Vagina (tissue), 2 donors: Measurements from ENCODE around the gene PTGDS. TPM values are rescaled to one million over a fixed set of nuclear protein-coding genes. Genes with fewer than 3 reads are reported as not detected.
A peak's percentile ranks its signal among the peaks of the same experiment; 100 is the strongest.

ENCODE experiments used
- DNase-seq, 2 donors: peaks; one replicate each; pipeline ENCODE4 v3.0.0-alpha.2; 2017; ENCODE audit errors: extremely low spot score in 2 of 2
- H3K27ac ChIP-seq: fragments of 200-600 bp; sonication (generic); one replicate; pipeline ENCODE4 v1.5.1; 2019
- H3K27me3 ChIP-seq: fragments of 200-600 bp; sonication (generic); one replicate; pipeline ENCODE4 v1.5.1; 2019
- H3K36me3 ChIP-seq, 2 donors: fragments of 200-600 bp; sonication (generic); one replicate each; pipeline ENCODE4 v1.5.1; 2017 to 2019
- H3K4me1 ChIP-seq: fragments of 200-600 bp; sonication (generic); one replicate; pipeline ENCODE4 v1.5.1; 2019
- H3K4me3 ChIP-seq, 2 donors: fragments of 200-600 bp; sonication (generic); 1 replicate in 1 of 2; 2 replicates in 1 of 2; pipeline ENCODE4 v1.5.1; 2016 to 2019
- H3K9me3 ChIP-seq: fragments of 200-600 bp; sonication (generic); one replicate; pipeline ENCODE4 v1.5.1; 2019
- CTCF ChIP-seq, 3 experiments: fragments of 450-650 bp in 2 of 3; fragments of 200-600 bp in 1 of 3; sonication (generic) in 1 of 3; IDR thresholded peaks; one replicate each; pipeline ENCODE4 v1.5.1; 2017 to 2019; ENCODE audit warnings: antibody characterized with exemption in 3 of 3, mild to moderate bottlenecking in 2 of 3, moderate library complexity in 2 of 3
- POLR2A ChIP-seq, 2 donors: fragments of 450-650 bp; IDR thresholded peaks; one replicate each; pipeline ENCODE4 v1.6.1; 2017; ENCODE audit warnings: antibody characterized with exemption in 2 of 2, mild to moderate bottlenecking in 2 of 2, moderate library complexity in 2 of 2
- POLR2AphosphoS5 ChIP-seq, 2 donors: sonication (generic); formaldehyde crosslinking; IDR thresholded peaks; one replicate each; pipeline ENCODE4 v1.9.0; 2017; ENCODE audit warnings: antibody characterized with exemption in 2 of 2, mild to moderate bottlenecking in 2 of 2, low read depth in 1 of 2; ENCODE audit not compliant: insufficient read depth in 1 of 2
- intact Hi-C: fragments of 100-400 bp; cut with DNase I; formaldehyde crosslinking; loops from one replicate; pipeline ENCODE4 v1.15.1; 2023
- total RNA-seq: library from RNA; depleted of rRNA; stranded (reverse); fragments of >200 nt; gene quantifications from one replicate; pipeline ENCODE4 v1.2.3, GENCODE V29; 2016

PTGDS gene
- total RNA-seq, 1 donor from 2014 or later = 301 TPM

GRCh38 chr9:137025517-137025966 is 48.2 kb downstream of the PTGDS start:
- no peak for DNase-seq
- H3K4me1 ChIP-seq = peaks cover 40% of the 10 kb centered on the region
- intact Hi-C loops = loop anchor here (5.0 kb wide), 1 partner anchor 83 kb away; the partner anchor contains the start of gene FBXW5
- H3K9me3 ChIP-seq = no peaks in the 10 kb centered on the region
- H3K27me3 ChIP-seq = no peaks in the 10 kb centered on the region
- no peak overlapping the region for H3K4me3 ChIP-seq
- H3K27ac ChIP-seq = no peak overlapping the region
- TF ChIP-seq POLR2A (IDR thresholded peaks at IDR 0.05) = no peak
- TF ChIP-seq CTCF (IDR thresholded peaks at IDR 0.05) = no peak
- H3K36me3 ChIP-seq = no peaks in the 10 kb centered on the region

GRCh38 chr9:137026384-137026783 is 49.1 kb downstream of the PTGDS start:
- TF ChIP-seq POLR2A (IDR thresholded peaks at IDR 0.05) = no peak
- TF ChIP-seq CTCF (IDR thresholded peaks at IDR 0.05) = no peak
- TF ChIP-seq POLR2AphosphoS5 (IDR thresholded peaks at IDR 0.05; ENCODE audit: insufficient read depth in 1 of 2, low read depth in 1 of 2) = no peak

GRCh38 chr9:137026828-137027227 is 49.5 kb downstream of the PTGDS start:
- no peaks in the 10 kb centered on the region for H3K27me3 ChIP-seq
- no peaks in the 10 kb centered on the region for H3K9me3 ChIP-seq
- peaks cover 40% of the 10 kb centered on the region for H3K4me1 ChIP-seq
- H3K4me3 ChIP-seq = peak overlapping the region in 1 of 2 donors; percentile 51
- intact Hi-C loops = loop anchor here (5.0 kb wide), 1 partner anchor 85 kb away; the partner anchor contains the start of gene FBXW5
- DNase-seq = no peak
- no peaks in the 10 kb centered on the region for H3K36me3 ChIP-seq
- no peak for TF ChIP-seq CTCF (IDR thresholded peaks at IDR 0.05)
- TF ChIP-seq POLR2AphosphoS5 (IDR thresholded peaks at IDR 0.05; ENCODE audit: insufficient read depth in 1 of 2, low read depth in 1 of 2) = no peak
- TF ChIP-seq POLR2A (IDR thresholded peaks at IDR 0.05) = no peak
- H3K27ac ChIP-seq = peak overlapping the region; percentile 48

More at GRCh38 chr9:137026384-137026783, 49.1 kb downstream of the PTGDS start:
- Histone ChIP-seq H3K4me3 (no peak overlapping the region), H3K27me3 (no peaks in the 10 kb centered on the region), H3K4me1 (peaks cover 40% of the 10 kb centered on the region), H3K9me3 (no peaks in the 10 kb centered on the region), H3K36me3 (no peaks in the 10 kb centered on the region), H3K27ac (no peak overlapping the region)
- intact Hi-C loops = loop anchor here (5.0 kb wide), 1 partner anchor 84 kb away; the partner anchor contains the start of gene FBXW5
- no peak for DNase-seq

GRCh38 chr9:137027369-137028262 is 50.3 kb downstream of the PTGDS start, which contains the start of gene ABCA2:
ABCA2 (minus strand) TSS chr9:137028237; CDS start chr9:137028140, 97 bp downstream.
- intact Hi-C loops = loop anchor here (2.0 to 5.0 kb wide), 2 partner anchors 85 to 237 kb away; partner anchors contain the start of genes FBXW5 and TMEM141

More at GRCh38 chr9:137027369-137028262, 50.3 kb downstream of the PTGDS start, which contains the start of gene ABCA2:
- Histone ChIP-seq H3K4me3 (peak within 1 kb of the TSS; percentile 67 to 76), H3K27ac (peak within 1 kb of the TSS; percentile 77), H3K27me3 (no peaks in the 10 kb centered on the region), H3K9me3 (no peaks in the 10 kb centered on the region), H3K36me3 (no peaks in the 10 kb centered on the region), H3K4me1 (peaks cover 40% of the 10 kb centered on the region)
- DNase-seq = no peak
- no peak for TF ChIP-seq POLR2A (IDR thresholded peaks at IDR 0.05)
- no peak for TF ChIP-seq CTCF (IDR thresholded peaks at IDR 0.05)
- no peak for TF ChIP-seq POLR2AphosphoS5 (IDR thresholded peaks at IDR 0.05; ENCODE audit: insufficient read depth in 1 of 2, low read depth in 1 of 2)
